C4-2B (cell line): ENCODE results near the gene YIF1A.

Experiments used
- H3K27ac ChIP-seq: fragments of 450-650 bp; 2 replicates; pipeline ENCODE4 v1.5.1; 2017
- CTCF ChIP-seq: fragments of 450-650 bp; conservative IDR thresholded peaks from 2 replicates; pipeline ENCODE4 v1.5.1; 2017; ENCODE audit warnings: mild to moderate bottlenecking
- ZFX ChIP-seq: fragments of 450-650 bp; IDR thresholded peaks from 2 replicates; pipeline ENCODE4 v1.6.1; 2017

The YIF1A gene

DNA sequence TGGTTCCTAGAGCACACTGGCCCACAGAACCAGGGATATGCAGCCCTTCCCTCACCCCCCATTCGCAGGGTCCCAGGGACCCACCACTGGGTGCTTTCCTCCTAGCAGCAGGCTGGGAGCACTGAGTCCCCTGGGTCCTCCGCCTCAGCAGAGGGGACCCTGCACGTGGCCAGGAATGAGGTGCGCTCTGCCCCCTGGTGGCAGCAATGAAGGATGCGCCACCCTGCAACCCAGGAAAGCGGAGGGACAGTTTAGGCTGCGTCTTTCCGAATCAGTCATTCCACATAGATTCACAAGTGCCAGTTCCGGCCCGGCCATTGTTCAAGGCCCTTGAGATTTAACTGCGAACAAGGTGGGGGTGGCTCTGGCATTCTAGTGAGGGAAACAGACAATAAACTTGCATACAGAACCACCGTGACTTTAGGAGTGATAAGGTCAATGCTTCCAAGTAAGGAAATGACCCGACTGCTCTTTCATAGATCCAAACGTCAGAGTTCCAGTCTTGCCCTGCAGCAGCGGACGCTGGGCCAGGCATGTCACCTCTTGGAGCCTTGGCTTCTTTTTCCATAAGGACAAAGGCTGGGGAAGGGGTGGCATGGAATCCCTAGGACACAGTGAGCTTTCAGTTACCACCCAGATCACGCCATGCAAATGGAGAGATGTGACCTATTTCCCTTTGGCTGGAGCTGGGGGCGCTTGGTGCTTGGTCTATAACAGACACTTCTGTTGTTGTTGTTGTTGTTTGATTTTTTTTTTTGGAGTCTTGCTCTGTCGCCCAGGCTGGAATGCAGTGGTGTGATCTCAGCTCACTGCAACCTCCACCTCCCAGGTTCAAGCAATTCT is 39.6 kb upstream of the YIF1A start:
- no peak overlapping the region for H3K27ac ChIP-seq
- peak; percentile 96 for TF ChIP-seq CTCF
- no peak for TF ChIP-seq ZFX

- no peak overlapping the region for H3K27ac ChIP-seq
- TF ChIP-seq ZFX, result no peak
- TF ChIP-seq CTCF, result no peak
Measured at GRCh38 chr11:66328031-66328301, 39.0 kb upstream of the YIF1A start.

DNA sequence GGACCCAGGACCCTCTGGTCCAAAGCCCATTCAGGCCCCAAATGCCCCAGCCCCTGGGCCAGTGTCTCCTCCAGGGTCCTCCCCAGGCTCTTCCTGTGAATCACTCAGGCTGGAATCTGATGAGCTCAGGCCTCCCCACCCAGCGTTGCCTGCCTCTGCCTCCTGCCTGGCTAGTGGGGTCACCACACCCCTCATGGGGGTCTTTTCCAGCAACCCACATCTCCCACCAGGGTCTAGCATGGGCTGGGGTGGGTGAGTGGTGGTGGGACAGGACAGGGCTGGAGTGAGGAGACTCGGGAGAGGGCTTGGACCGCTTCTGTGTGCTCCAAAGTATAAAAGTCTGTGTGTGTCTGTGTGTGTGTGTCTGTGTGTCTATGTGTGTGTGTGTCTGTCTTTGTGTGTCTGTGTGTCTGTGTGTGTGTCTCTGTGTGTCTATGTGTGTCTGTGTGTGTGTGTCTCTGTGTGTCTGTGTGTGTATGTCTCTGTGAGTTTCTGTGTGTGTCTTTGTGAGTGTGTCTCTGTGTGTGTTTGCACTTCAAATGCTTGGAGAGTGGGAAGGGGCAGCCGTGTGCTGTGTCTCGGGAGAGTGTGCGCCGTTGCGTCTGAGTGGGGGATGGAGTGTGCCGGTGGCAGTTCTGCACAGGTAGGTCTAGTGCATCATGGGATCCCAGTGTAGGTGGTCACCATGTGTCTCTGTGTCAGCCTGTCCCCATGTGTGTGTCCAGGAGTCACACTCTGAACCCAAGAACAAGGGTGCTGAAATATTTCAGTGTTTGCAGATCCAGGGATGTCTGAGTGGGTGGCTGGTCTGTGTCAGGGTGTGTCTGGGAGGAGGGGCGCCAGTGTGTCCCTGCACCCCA is 38.5 kb upstream of the YIF1A start:
- TF ChIP-seq ZFX (no peak), CTCF (no peak)
- H3K27ac ChIP-seq, result no peak overlapping the region

GRCh38 chr11:66326261-66327111 is 37.5 kb upstream of the YIF1A start:
- H3K27ac ChIP-seq, result no peak overlapping the region
- TF ChIP-seq CTCF (no peak), ZFX (no peak)

DNA sequence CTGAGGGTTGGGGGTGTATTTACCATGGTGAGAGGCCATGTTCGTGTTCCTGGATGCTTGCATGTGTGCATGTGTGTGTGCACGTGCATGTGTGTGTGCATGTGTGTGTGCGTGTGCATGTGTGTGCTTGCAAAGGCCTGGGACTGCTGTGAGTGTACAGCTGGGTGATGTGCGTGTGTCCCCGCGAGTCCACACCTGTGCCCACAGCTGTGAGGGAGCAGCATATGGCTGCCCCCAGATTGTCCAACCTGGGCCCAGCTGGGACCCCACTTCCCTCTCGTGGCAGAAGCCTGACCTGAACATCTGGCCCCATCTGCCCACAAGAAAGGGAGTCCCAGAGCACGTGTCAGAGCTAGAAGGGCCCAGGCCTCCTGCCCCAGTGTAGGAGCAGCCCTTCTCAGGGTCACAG is 36.3 kb upstream of the YIF1A start:
- TF ChIP-seq ZFX, result no peak
- TF ChIP-seq CTCF, result no peak
- no peak overlapping the region for H3K27ac ChIP-seq

DNA sequence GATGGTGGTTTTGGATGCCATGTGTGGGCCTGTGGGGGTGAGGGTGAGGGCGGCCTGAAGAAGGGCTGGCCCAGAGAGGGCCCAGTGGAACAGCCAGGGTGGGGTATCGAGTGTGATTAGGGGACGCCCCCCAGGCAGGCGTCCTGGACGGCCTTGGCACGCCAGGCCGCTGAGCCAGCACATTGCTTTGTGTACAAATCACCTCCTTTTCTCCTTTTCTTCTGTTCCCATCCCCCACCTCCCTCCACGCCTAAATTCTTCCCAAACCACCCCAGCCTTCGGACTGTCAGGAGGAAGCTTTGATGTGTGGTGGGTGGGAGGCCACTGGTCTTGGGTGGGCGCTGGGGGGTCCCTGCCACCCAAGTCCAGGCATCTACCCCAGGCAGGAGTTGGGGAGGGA is 35.7 kb upstream of the YIF1A start:
- no peak overlapping the region for H3K27ac ChIP-seq
- TF ChIP-seq ZFX, result no peak
- TF ChIP-seq CTCF, result no peak

DNA sequence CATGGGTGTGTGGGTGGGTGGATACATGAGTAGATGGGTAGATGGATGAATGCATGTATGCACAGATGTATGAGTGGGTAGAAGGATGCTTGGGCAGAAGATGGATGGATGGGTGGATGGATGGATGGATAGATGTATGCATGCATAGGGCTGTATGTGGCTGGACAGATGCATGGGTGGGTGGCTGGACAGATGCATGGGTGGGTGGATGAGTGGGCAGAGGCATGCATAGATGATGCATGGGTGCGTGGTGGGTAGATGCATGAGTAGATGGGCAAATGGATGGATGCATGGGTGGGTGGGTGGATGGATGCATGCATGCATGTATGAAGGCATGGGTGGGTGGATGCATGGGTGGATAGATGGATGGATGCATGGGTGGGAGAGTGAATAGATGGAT is 34.7 kb upstream of the YIF1A start:
- no peak overlapping the region for H3K27ac ChIP-seq
- no peak for TF ChIP-seq CTCF
- no peak for TF ChIP-seq ZFX
